Amniotic stem cell (primary cell): ENCODE measurements around the gene SSH2.
A peak's percentile ranks its signal among the peaks of the same experiment; 100 is the strongest.
"Not testable (repeated sequence)": the region's sequence is repeated elsewhere in the genome, so short reads cannot be mapped to it uniquely, and the experiment has no call there.

ENCODE experiments used
- DNase-seq: peaks from one replicate; lab custom pipeline; 2025; lab: John Stamatoyannopoulos, UW

SSH2 gene

GRCh38 chr17:29929006-29929532 lies 959 bp downstream of the SSH2 start:
- DNase-seq = peak; percentile 2

GRCh38 chr17:29927546-29927945 lies 2.5 kb downstream of the SSH2 start:
- DNase-seq = no peak

GRCh38 chr17:29924786-29925185 lies 5.2 kb downstream of the SSH2 start:
- no peak for DNase-seq

GRCh38 chr17:29918922-29919856 lies 10.8 kb downstream of the SSH2 start:
- DNase-seq = no peak

GRCh38 chr17:29918016-29918415 lies 12.0 kb downstream of the SSH2 start:
- DNase-seq = no peak

- DNase-seq = no peak
Measured at GRCh38 chr17:29914819-29915537, 15.1 kb downstream of the SSH2 start.

- DNase-seq = no peak
Measured at GRCh38 chr17:29911641-29912177, 18.3 kb downstream of the SSH2 start.

GRCh38 chr17:29909236-29910003 lies 20.6 kb downstream of the SSH2 start:
- DNase-seq = no peak

GRCh38 chr17:29906969-29907368 lies 23.1 kb downstream of the SSH2 start:
- DNase-seq = no peak

GRCh38 chr17:29905879-29906167 lies 24.2 kb downstream of the SSH2 start:
- DNase-seq = no peak

GRCh38 chr17:29905086-29905878 lies 24.7 kb downstream of the SSH2 start:
- DNase-seq = no peak

GRCh38 chr17:29903471-29903870 lies 26.6 kb downstream of the SSH2 start:
- DNase-seq = no peak

- not testable (repeated sequence) for DNase-seq
Measured at GRCh38 chr17:29897136-29897535, 32.9 kb downstream of the SSH2 start.

- DNase-seq = no peak
Measured at GRCh38 chr17:29892201-29892600, 37.8 kb downstream of the SSH2 start.

GRCh38 chr17:29891131-29891530 lies 38.9 kb downstream of the SSH2 start:
- no peak for DNase-seq

GRCh38 chr17:29885031-29885640 lies 44.9 kb downstream of the SSH2 start:
- DNase-seq = no peak

- no peak for DNase-seq
Measured at GRCh38 chr17:29883497-29883896, 46.5 kb downstream of the SSH2 start.

GRCh38 chr17:29881256-29881655 lies 48.8 kb downstream of the SSH2 start:
- no peak for DNase-seq

GRCh38 chr17:29880031-29880430 lies 50.0 kb downstream of the SSH2 start:
- no peak for DNase-seq

- DNase-seq = no peak
Measured at GRCh38 chr17:29874931-29875596, 55.0 kb downstream of the SSH2 start.
